Endothelial cell of umbilical vein (primary cell): ENCODE data around the gene NKX3-2. TPM values are rescaled to one million over a fixed set of nuclear protein-coding genes. Genes with fewer than 3 reads are reported as not detected.

Source experiments
- BruUV-seq: library from RNA; stranded (reverse); fragments of 400-500 nt; replicated peaks from 2 replicates; lab custom pipeline; 2021; lab: Mats Ljungman, UMichigan
- CTCF ChIA-PET: fragments of 300-600, 350-600 bp; sonication (Branson Sonifier 250); formaldehyde crosslinking; loops from one replicate; lab custom pipeline; 2021; ENCODE audit warnings: antibody characterized with exemption, inconsistent platforms; lab: Charles Lee
- POLR2A ChIA-PET: fragments of 300-600, 350-600 bp; sonication (Branson Sonifier 250); formaldehyde crosslinking; loops from one replicate; lab custom pipeline; 2021; ENCODE audit warnings: antibody characterized with exemption, inconsistent platforms; lab: Charles Lee
- DNase-seq: peaks from one replicate; pipeline ENCODE4 v3.0.0-alpha.2; 2011; ENCODE audit warnings: low read depth, low spot score
- FAIRE-seq: peaks from 2 replicates; lab custom pipeline; 2011; peaks lifted over from hg19 to GRCh38; lab: Jason Lieb, UNC
- H2AFZ ChIP-seq: 2 replicates; pipeline ENCODE4 v1.6.0; 2012; ENCODE audit warnings: low read depth, low read length, control low read depth, inconsistent platforms
- H3K27ac ChIP-seq: 2 replicates; pipeline ENCODE4 v1.5.1; 2011; ENCODE audit warnings: low read depth, mild to moderate bottlenecking, control low read depth, low read length, moderate library complexity; ENCODE audit not compliant: insufficient read depth
- H3K27me3 ChIP-seq, 2 experiments: 2 replicates each; pipeline versions ENCODE4 v1.6.0 to v1.6.1; 2011; ENCODE audit warnings: low read length in 2 of 2, mixed read lengths in 1 of 2; ENCODE audit not compliant: control insufficient read depth in 2 of 2, insufficient read depth in 2 of 2
- H3K36me3 ChIP-seq, 2 experiments: 2 replicates in 1 of 2; 3 replicates in 1 of 2; pipeline ENCODE4 v1.5.1; 2011; ENCODE audit warnings: low read length in 2 of 2, mild to moderate bottlenecking in 1 of 2, moderate library complexity in 1 of 2; ENCODE audit not compliant: control insufficient read depth in 2 of 2, insufficient read depth in 2 of 2; ENCODE audit errors: extremely low read depth in 1 of 2
- H3K4me1 ChIP-seq: 3 replicates; pipeline ENCODE4 v1.5.1; 2011; ENCODE audit warnings: mild to moderate bottlenecking, low read length; ENCODE audit not compliant: control insufficient read depth, insufficient read depth; ENCODE audit errors: extremely low read depth
- H3K4me2 ChIP-seq: 2 replicates; pipeline ENCODE4 v1.6.1; 2011; ENCODE audit warnings: low read length, control low read depth, mixed read lengths; ENCODE audit not compliant: insufficient read depth
- H3K4me3 ChIP-seq, 3 experiments: fragments of 200-600 bp in 1 of 3; sonication (generic), shearing (Covaris generic) in 1 of 3; replicated peaks in 1 of 3; 2 replicates each; pipeline ENCODE4 v1.5.1; 2011 to 2016; ENCODE audit warnings: control low read depth in 3 of 3, low read length in 3 of 3, mild to moderate bottlenecking in 2 of 3, inconsistent platforms in 1 of 3, low read depth in 1 of 3, moderate library complexity in 1 of 3; ENCODE audit not compliant: insufficient read depth in 1 of 3
- H3K79me2 ChIP-seq: 2 replicates; pipeline ENCODE4 v1.6.0; 2012; ENCODE audit warnings: low read length, inconsistent platforms; ENCODE audit not compliant: control insufficient read depth, insufficient read depth
- H3K9ac ChIP-seq: replicated peaks from 2 replicates; pipeline ENCODE3; 2011; ENCODE audit warnings: low read length, control low read depth; ENCODE audit not compliant: insufficient read depth; ENCODE audit errors: extremely low read depth
- H3K9me1 ChIP-seq: replicated peaks from 3 replicates; pipeline ENCODE4 v1.6.0; 2011; ENCODE audit warnings: mild to moderate bottlenecking, low read length; ENCODE audit not compliant: control insufficient read depth, insufficient read depth; ENCODE audit errors: extremely low read depth
- H3K9me3 ChIP-seq: replicated peaks from 2 replicates; pipeline ENCODE4 v1.5.1; 2012; ENCODE audit warnings: low read length, inconsistent platforms; ENCODE audit not compliant: control insufficient read depth, insufficient read depth
- H4K20me1 ChIP-seq: replicated peaks from 2 replicates; pipeline ENCODE3; 2011; ENCODE audit warnings: mild to moderate bottlenecking, low read length; ENCODE audit not compliant: control insufficient read depth, insufficient read depth; ENCODE audit errors: extremely low read depth
- EZH2 ChIP-seq: IDR thresholded peaks from 2 replicates; pipeline ENCODE4 v1.6.1; 2012; ENCODE audit warnings: borderline replicate concordance, low read depth, mild to moderate bottlenecking, moderate library complexity, low read length, inconsistent platforms; ENCODE audit not compliant: severe bottlenecking
- FOS ChIP-seq: IDR thresholded peaks from 2 replicates; pipeline ENCODE4 v1.6.1; 2011; ENCODE audit warnings: mild to moderate bottlenecking, low read length, moderate library complexity, borderline replicate concordance; ENCODE audit not compliant: insufficient read depth
- MAX ChIP-seq: IDR thresholded peaks from 2 replicates; pipeline ENCODE4 v1.6.1; 2011; ENCODE audit not compliant: insufficient read depth, insufficient read length
- dilution Hi-C: fragments of 300-500 bp; cut with MboI; formaldehyde crosslinking; loops from one replicate; pipeline ENCODE4 v1.15.0; 2019; ENCODE audit warnings: low sequenced_read_pairs; ENCODE audit not compliant: extremely low pct_ligation_motif_present
- intact Hi-C: fragments of 100-400 bp; cut with micrococcal nuclease; formaldehyde crosslinking; loops from one replicate; pipeline ENCODE4 v1.10.0; 2022
- polyA plus RNA-seq, 4 experiments: library from polyadenylated mRNA; depleted of rRNA in 3 of 4; stranded (reverse) in 3 of 4; unstranded in 1 of 4; fragments of >200 nt; gene quantifications; 2 replicates each; pipeline versions ENCODE4 v1.2.1 to v1.2.3, GENCODE V29; 2011 to 2012; ENCODE audit warnings: missing spikeins in 1 of 4
- total RNA-seq: library from RNA; stranded (reverse); gene quantifications from 2 replicates; pipeline ENCODE4 v1.2.3, GENCODE V29; 2021

NKX3-2 gene
- total and polyA plus RNA-seq, 2 donors (not counting 3 experiments of a cell fraction or from before 2014, with no cell fraction given) = not detected

DNA sequence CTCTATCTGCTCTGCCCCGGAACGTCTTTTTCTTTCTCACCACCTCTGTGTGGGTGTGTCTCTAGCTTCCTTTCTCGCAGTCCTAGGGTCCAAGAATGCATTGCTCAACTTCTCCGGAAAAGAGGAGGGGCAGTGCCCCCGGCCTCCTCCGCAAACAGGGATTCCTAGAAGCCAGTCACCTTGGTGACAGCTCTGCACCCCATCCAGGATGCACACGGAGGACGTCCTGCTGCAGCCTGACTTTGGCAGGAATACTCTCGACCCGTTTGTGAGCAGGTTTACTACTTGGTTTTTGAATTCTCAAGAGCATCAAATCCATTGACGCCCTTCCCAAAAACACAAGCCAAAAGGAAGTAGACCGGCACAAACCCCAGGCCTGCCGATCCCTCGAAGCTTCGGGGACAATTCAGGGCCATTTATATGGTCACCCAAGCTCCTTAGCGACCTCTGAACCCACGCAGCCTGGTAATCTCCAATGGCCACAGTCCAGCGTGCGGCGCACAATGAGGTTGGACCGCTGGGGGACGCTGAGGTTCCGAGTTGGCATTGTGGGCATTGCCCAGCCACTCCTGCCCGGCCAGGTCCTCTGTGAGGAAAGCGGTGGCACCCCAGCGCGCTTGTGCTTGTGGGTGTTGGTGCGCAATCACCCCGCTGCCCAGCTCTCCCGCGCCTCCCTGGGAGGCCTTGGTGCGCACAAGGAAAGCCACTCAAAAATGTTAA is 9.8 kb downstream of the NKX3-2 start:
- peaks cover 96 to 99% of the 10 kb centered on the region in 2 experiments for H3K27me3 ChIP-seq
- POLR2A ChIA-PET = no interaction called here
- CTCF ChIA-PET = interaction anchor here (1.4 to 1.7 kb wide), 2 partner anchors 9 to 14 kb away, joined by 4 to 5 read pairs; partner anchors contain the start of gene NKX3-2

GRCh38 chr4:13533670-13534343 is 10.5 kb downstream of the NKX3-2 start:
- Histone ChIP-seq H3K36me3 (no peaks in the 10 kb centered on the region), H3K4me1 (no peaks in the 10 kb centered on the region), H2AFZ (no peak overlapping the region), H4K20me1 (no peaks in the 10 kb centered on the region), H3K27ac (no peak overlapping the region), H3K9ac (no peak overlapping the region), H3K9me1 (no peaks in the 10 kb centered on the region), H3K4me2 (no peak overlapping the region), H3K9me3 (no peaks in the 10 kb centered on the region), H3K27me3 (peaks cover 96 to 99% of the 10 kb centered on the region in 2 experiments), H3K4me3 (no peak overlapping the region), H3K79me2 (no peaks in the 10 kb centered on the region)
- CTCF ChIA-PET = interaction anchor here (1.4 to 1.7 kb wide), 2 partner anchors 10 to 15 kb away, joined by 4 to 5 read pairs; partner anchors contain the start of gene NKX3-2
- dilution Hi-C loops (no loop called here), intact Hi-C loops (no loop called here)
- FAIRE-seq = no peak
- POLR2A ChIA-PET = no interaction called here
- BruUV-seq = no TSS peak
- no peak for DNase-seq
- no peak for TF ChIP-seq EZH2
- no peak for TF ChIP-seq MAX

More for the DNA sequence above, 9.8 kb downstream of the NKX3-2 start:
- BruUV-seq = no TSS peak
- DNase-seq (no peak), FAIRE-seq (no peak)
- Histone ChIP-seq H3K4me1 (no peaks in the 10 kb centered on the region), H3K4me2 (no peak overlapping the region), H3K9ac (no peak overlapping the region), H4K20me1 (no peaks in the 10 kb centered on the region), H3K27ac (no peak overlapping the region), H2AFZ (no peak overlapping the region), H3K4me3 (no peak overlapping the region), H3K9me1 (no peaks in the 10 kb centered on the region), H3K9me3 (no peaks in the 10 kb centered on the region), H3K79me2 (no peaks in the 10 kb centered on the region), H3K36me3 (no peaks in the 10 kb centered on the region)
- intact Hi-C loops = no loop called here
- dilution Hi-C loops = no loop called here
- TF ChIP-seq FOS = no peak
- peak; percentile 28 for TF ChIP-seq EZH2
